ENCODE data around the gene FBL.
"Not testable (repeated sequence)": the region's sequence is repeated elsewhere in the genome, so short reads cannot be mapped to it uniquely, and the experiment has no call there.

Gene FBL

GRCh38 chr19:39881495-39882110 is 35.4 kb upstream of the FBL start:
- not testable (repeated sequence) for H3K36me3 ChIP-seq (replicated peaks; ENCODE audit: insufficient read depth, low read length); H4K20me1 ChIP-seq (ENCODE audit: insufficient read depth, low read length); H3K4me1 ChIP-seq (ENCODE audit: low read length); H2AFZ ChIP-seq (ENCODE audit: low read length); H3K9me3 ChIP-seq (replicated peaks; ENCODE audit: insufficient read depth, low read length); H3K4me2 ChIP-seq (ENCODE audit: low read depth, low read length); H3K9ac ChIP-seq (ENCODE audit: low read length); H3K27me3 ChIP-seq (replicated peaks; ENCODE audit: insufficient read depth, low read length); H3K79me2 ChIP-seq (ENCODE audit: low read length); H3K27ac ChIP-seq (ENCODE audit: low read length); H3K4me3 ChIP-seq (ENCODE audit: low read length); H3F3A ChIP-seq (ENCODE audit: insufficient read depth, low read length); H3K9me2 ChIP-seq (replicated peaks; ENCODE audit: insufficient read depth, low read length)
- peak; percentile 45 for DNase-seq
- TF ChIP-seq, protein P1, sequence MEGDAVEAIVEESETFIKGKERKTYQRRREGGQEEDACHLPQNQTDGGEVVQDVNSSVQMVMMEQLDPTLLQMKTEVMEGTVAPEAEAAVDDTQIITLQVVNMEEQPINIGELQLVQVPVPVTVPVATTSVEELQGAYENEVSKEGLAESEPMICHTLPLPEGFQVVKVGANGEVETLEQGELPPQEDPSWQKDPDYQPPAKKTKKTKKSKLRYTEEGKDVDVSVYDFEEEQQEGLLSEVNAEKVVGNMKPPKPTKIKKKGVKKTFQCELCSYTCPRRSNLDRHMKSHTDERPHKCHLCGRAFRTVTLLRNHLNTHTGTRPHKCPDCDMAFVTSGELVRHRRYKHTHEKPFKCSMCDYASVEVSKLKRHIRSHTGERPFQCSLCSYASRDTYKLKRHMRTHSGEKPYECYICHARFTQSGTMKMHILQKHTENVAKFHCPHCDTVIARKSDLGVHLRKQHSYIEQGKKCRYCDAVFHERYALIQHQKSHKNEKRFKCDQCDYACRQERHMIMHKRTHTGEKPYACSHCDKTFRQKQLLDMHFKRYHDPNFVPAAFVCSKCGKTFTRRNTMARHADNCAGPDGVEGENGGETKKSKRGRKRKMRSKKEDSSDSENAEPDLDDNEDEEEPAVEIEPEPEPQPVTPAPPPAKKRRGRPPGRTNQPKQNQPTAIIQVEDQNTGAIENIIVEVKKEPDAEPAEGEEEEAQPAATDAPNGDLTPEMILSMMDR (IDR thresholded peaks at IDR 0.05; ENCODE audit: low read length) = peak; percentile 40

- H3K36me3 ChIP-seq (replicated peaks; ENCODE audit: insufficient read depth, low read length); H3K9ac ChIP-seq (ENCODE audit: low read length); H3K79me2 ChIP-seq (ENCODE audit: low read length); H3K27me3 ChIP-seq (replicated peaks; ENCODE audit: insufficient read depth, low read length); H4K20me1 ChIP-seq (ENCODE audit: insufficient read depth, low read length); H3K9me2 ChIP-seq (replicated peaks; ENCODE audit: insufficient read depth, low read length); H3K4me3 ChIP-seq (ENCODE audit: low read length); H3K4me1 ChIP-seq (ENCODE audit: low read length); DNase-seq; H3K4me2 ChIP-seq (ENCODE audit: low read depth, low read length); H3F3A ChIP-seq (ENCODE audit: insufficient read depth, low read length); H3K27ac ChIP-seq (ENCODE audit: low read length); H2AFZ ChIP-seq (ENCODE audit: low read length); H3K9me3 ChIP-seq (replicated peaks; ENCODE audit: insufficient read depth, low read length): not testable (repeated sequence)
Measured at GRCh38 chr19:39880241-39880640, 34.1 kb upstream of the FBL start.

GRCh38 chr19:39879796-39880195 is 33.6 kb upstream of the FBL start:
- H3F3A ChIP-seq (ENCODE audit: insufficient read depth, low read length); H4K20me1 ChIP-seq (ENCODE audit: insufficient read depth, low read length); H3K36me3 ChIP-seq (replicated peaks; ENCODE audit: insufficient read depth, low read length); H3K4me2 ChIP-seq (ENCODE audit: low read depth, low read length); H3K27me3 ChIP-seq (replicated peaks; ENCODE audit: insufficient read depth, low read length); H3K27ac ChIP-seq (ENCODE audit: low read length); DNase-seq; H3K79me2 ChIP-seq (ENCODE audit: low read length); H3K9ac ChIP-seq (ENCODE audit: low read length); H3K9me2 ChIP-seq (replicated peaks; ENCODE audit: insufficient read depth, low read length); H3K9me3 ChIP-seq (replicated peaks; ENCODE audit: insufficient read depth, low read length); H3K4me3 ChIP-seq (ENCODE audit: low read length); H2AFZ ChIP-seq (ENCODE audit: low read length); H3K4me1 ChIP-seq (ENCODE audit: low read length): not testable (repeated sequence)

GRCh38 chr19:39878866-39879265 is 32.7 kb upstream of the FBL start:
- H3K27ac ChIP-seq (ENCODE audit: low read length); H2AFZ ChIP-seq (ENCODE audit: low read length); H3K4me3 ChIP-seq (ENCODE audit: low read length); H3K79me2 ChIP-seq (ENCODE audit: low read length); H3F3A ChIP-seq (ENCODE audit: insufficient read depth, low read length); DNase-seq; H3K36me3 ChIP-seq (replicated peaks; ENCODE audit: insufficient read depth, low read length); H3K4me2 ChIP-seq (ENCODE audit: low read depth, low read length); H3K9ac ChIP-seq (ENCODE audit: low read length); H3K9me3 ChIP-seq (replicated peaks; ENCODE audit: insufficient read depth, low read length); H3K27me3 ChIP-seq (replicated peaks; ENCODE audit: insufficient read depth, low read length); H3K9me2 ChIP-seq (replicated peaks; ENCODE audit: insufficient read depth, low read length); H3K4me1 ChIP-seq (ENCODE audit: low read length); H4K20me1 ChIP-seq (ENCODE audit: insufficient read depth, low read length): not testable (repeated sequence)

GRCh38 chr19:39878398-39878797 is 32.2 kb upstream of the FBL start:
- TF ChIP-seq, protein P1 (IDR thresholded peaks at IDR 0.05; ENCODE audit: low read length) = no peak
- TF ChIP-seq EZH2phosphoT487 (IDR thresholded peaks at IDR 0.05; ENCODE audit: low read length) (no peak), EZH2 (optimal IDR thresholded peaks at IDR 0.05; ENCODE audit: low read depth, low read length) (no peak)
- Histone ChIP-seq H3K9me3 (replicated peaks; ENCODE audit: insufficient read depth, low read length) (no peaks in the 10 kb centered on the region), H4K20me1 (ENCODE audit: insufficient read depth, low read length) (no peaks in the 10 kb centered on the region), H3K9ac (ENCODE audit: low read length) (no peak overlapping the region), H3K4me2 (ENCODE audit: low read depth, low read length) (no peak overlapping the region), H3K4me1 (ENCODE audit: low read length) (no peaks in the 10 kb centered on the region), H3K4me3 (ENCODE audit: low read length) (no peak overlapping the region), H3F3A (ENCODE audit: insufficient read depth, low read length) (no peaks in the 10 kb centered on the region), H3K27ac (ENCODE audit: low read length) (no peak overlapping the region), H3K27me3 (replicated peaks; ENCODE audit: insufficient read depth, low read length) (no peaks in the 10 kb centered on the region), H3K79me2 (ENCODE audit: low read length) (no peaks in the 10 kb centered on the region), H3K36me3 (replicated peaks; ENCODE audit: insufficient read depth, low read length) (no peaks in the 10 kb centered on the region), H3K9me2 (replicated peaks; ENCODE audit: insufficient read depth, low read length) (no peaks in the 10 kb centered on the region), H2AFZ (ENCODE audit: low read length) (no peak overlapping the region)
- DNase-seq = no peak

DNA sequence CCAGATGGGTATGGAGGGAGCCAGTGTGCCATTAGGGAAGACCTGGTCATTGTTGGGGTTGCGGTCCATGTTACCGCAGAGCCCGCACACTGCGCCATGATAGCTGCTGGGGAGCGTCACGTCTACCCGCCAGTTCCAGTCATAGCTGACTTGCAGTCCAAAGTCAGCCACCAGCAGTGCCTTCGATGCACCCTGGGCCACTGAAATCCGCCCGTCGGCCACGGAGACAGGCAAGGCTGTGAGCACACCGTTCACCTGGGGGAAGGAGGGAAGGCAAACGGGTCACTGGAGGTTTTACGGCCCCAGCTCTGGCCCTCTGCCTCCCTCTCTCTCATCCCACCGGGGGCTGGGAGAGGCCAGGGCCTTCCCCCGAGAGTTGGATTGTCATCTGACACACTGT is 31.8 kb upstream of the FBL start:
- not testable (repeated sequence) for H3K79me2 ChIP-seq (ENCODE audit: low read length); H3K9me2 ChIP-seq (replicated peaks; ENCODE audit: insufficient read depth, low read length); H3K9ac ChIP-seq (ENCODE audit: low read length); DNase-seq; H3K4me2 ChIP-seq (ENCODE audit: low read depth, low read length); H3K4me3 ChIP-seq (ENCODE audit: low read length); H2AFZ ChIP-seq (ENCODE audit: low read length); H3K36me3 ChIP-seq (replicated peaks; ENCODE audit: insufficient read depth, low read length); H3K9me3 ChIP-seq (replicated peaks; ENCODE audit: insufficient read depth, low read length); H3K27ac ChIP-seq (ENCODE audit: low read length); H4K20me1 ChIP-seq (ENCODE audit: insufficient read depth, low read length); H3K27me3 ChIP-seq (replicated peaks; ENCODE audit: insufficient read depth, low read length); H3F3A ChIP-seq (ENCODE audit: insufficient read depth, low read length); H3K4me1 ChIP-seq (ENCODE audit: low read length)

Measured in MM.1S (cell line).